Measurements from ENCODE around the gene FAM24A.
A peak's percentile ranks its signal among the peaks of the same experiment; 100 is the strongest.

Gene FAM24A

DNA sequence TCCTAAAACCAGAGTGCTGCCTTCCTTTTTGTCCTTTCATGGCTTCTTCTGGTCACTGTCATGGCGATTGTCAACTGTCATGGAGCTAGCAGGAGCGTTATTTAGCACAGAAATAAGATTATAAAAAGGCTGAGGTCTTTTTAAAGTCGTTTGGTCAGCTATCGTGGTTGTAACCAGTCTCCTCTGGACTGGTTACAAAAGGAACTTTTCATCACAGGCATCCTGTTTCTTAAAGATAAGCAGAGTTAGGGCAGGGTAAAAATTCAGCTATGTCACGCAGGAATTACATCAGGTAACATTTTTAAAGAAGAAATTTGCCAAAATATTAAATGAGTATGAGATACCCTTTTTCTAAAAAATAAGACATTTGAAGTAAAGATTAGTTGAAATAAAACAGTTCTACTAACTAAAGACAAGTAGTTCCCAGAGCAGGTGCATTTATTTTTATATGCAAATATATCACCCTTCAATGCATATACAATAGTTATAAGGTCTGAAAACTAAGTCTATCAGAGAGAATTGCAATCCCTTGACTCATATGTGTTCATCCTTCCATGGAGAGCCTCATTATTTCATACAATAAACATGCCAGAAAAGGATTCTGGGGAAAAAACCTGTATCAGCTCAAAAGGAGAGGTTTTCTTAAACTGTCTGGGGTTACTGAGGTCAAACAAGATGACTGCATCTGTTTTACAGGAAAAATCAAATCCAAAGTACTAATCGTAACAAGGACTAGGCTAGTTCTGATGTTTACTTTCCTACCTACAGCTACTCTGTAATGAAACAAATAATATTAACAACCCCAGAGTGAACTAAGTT lies 20.9 kb downstream of the FAM24A start:
- DNase-seq (ENCODE audit: low read depth), result no peak

DNA sequence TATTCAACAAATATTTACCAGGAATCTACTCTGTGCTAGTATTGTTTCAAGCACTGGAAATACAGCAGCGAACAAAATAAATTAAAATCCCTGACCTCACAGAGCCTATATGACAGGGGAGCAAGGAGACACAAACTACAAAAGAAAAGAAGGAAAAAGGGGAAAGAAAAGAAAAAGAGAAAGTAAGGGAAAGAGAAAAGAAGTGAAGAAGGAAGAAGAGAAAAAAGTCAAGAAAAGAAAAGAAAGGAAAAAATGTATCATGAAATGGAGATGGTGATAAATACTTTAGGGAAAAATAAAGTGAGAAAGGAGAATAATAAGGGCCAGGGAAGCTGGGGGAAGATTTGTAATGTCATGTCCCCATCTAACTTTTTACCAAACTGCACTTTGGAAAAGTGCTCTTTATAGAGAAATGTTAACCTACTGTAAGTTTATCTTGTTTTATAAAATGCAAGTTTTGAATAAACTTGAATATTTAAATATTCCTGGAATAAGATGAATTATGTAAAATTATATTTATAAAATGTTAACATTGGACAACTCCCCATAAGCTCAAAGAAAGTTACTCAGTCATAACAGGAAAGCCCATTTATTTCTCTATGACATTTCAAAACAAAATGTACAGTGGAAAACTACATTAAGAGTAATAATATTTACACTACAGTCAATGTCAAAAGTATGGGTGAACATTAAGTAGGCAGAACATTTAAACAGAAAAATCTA lies 28.9 kb downstream of the FAM24A start:
- DNase-seq (ENCODE audit: low read depth), result no peak

DNA sequence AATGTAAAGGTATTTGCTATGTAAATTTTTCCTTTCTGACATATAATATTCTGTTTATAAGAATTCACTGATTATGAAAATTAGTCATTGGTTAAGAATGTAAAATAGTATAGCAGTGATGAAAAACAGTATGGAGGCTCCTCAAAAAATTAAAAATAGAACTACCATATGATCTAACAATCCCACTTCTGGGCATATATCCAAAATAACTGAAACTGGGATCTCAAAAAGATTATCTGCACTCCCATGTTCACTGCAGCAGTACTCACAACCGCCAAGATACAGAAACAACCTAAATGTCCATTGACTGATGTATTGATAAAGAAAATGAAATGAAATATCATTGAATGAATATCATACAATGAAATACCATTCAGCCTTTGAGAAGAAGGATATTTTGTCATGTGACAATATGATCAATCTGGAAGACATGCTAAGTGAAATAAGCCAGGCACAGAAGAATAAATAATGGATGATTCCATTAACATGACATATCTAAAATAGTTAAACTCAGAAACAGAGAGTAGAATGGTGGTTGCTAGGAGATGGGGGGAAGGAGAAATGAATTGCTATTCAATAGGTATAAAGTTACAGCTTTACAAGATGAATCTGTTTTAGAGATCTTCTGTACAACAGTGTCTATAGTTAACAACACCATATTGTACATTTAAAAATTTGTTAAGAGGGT lies 29.6 kb downstream of the FAM24A start:
- DNase-seq (ENCODE audit: low read depth), result no peak

DNA sequence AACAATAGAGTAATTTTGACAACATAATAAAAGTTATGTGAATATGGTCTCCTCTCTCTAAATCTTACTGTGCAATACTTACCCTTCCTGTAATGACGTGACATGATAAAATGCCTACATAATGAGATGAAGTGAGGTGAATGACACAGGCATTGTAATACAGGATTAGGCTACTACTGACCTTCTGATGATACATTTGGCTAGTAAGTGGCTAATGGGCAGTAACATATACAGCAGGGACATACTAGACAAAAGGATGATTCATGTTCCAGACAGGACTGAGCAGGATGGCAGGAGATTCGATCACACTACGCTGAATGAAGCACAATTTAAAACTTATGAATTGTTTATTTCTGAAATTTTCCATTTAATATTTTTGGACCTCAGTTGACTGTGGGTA lies 38.9 kb downstream of the FAM24A start:
- no peak for DNase-seq (ENCODE audit: low read depth)

DNA sequence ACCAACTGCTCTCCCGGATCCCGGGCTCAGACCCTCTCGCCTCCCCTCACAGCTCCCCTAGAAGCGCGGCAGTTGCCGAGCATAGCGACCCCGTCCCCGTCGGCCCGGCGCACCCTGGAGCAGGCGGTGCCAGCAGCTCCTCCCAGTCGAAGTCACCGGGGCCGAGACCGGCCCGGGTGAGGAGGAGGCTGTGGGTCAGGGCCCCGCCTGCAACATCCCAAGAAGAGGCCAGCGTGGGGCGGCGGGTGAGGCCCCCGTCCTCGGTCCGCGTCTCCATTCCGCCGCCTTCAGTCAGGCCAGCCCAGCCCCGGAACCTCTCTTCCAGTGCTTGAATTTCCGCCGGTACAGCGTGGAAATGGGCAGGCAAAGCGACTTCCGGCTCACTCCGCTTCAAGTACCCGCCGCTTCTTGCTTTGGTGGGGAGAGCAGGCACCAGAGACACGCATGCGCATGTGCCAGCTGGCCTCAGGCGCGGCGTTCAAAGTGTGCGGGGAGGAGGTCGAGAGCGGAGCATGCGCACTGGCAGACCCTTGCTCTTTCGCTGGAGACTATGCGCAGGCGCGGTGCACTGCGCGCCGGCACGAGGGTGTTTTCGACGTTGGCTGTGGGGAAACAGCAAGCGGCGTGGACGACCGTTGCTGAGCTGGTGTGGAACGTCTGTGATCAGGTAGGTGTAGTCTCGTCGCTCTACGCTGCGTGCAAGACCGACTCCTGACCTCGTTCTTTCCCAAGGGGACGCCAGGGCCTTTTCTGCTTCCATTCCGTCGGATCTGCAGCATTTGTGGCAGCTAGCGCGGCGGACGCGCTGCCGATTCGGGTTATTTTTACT lies 43.7 kb downstream of the FAM24A start, which contains the start of gene C10orf88:
Gene C10orf88 (minus strand): TSS at position 326 of the 829 bp plus-strand sequence. CDS start 49 bp downstream, at position 277.
- DNase-seq (ENCODE audit: low read depth), result peak; percentile 96

DNA sequence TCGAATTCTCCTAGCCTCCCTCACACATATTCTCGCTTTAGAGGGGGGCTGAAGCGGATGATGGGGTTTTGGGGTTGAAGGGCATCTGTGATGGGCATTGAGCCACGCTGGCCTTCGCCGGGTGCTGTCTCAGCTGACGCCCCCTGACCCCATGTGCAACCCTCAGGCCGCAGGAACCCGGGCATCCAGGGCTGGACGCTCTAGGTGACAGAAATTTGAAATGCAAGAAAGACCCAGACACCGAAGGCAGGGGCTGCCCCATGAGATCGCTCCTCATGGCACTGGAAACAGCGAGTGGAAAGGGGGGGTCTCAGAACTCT lies 44.3 kb downstream of the FAM24A start:
- no peak for DNase-seq (ENCODE audit: low read depth)

DNA sequence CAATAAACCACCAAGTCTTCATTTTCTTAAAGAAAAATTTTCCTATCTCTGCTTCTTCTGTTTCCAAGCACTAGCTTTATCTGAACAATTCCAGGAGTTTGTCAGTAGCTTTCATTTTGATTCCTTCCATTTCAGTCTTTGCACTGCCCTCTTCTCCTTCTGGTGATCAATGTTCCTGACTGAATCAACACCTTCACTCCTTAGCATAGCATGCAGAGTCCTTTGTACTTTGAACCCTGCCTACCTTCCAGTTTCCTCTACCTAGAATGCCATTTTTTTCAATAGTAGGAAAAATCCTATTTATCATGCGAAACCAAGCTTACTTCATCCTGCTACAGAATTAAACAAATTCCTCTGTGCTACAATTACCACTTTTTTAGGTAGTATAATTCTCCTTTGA lies 45.5 kb downstream of the FAM24A start:
- no peak for DNase-seq (ENCODE audit: low read depth)

- DNase-seq (ENCODE audit: low read depth), result no peak
These were observed 47.1 kb downstream of the FAM24A start for GRCh38 chr10:122957474-122957873.

DNA sequence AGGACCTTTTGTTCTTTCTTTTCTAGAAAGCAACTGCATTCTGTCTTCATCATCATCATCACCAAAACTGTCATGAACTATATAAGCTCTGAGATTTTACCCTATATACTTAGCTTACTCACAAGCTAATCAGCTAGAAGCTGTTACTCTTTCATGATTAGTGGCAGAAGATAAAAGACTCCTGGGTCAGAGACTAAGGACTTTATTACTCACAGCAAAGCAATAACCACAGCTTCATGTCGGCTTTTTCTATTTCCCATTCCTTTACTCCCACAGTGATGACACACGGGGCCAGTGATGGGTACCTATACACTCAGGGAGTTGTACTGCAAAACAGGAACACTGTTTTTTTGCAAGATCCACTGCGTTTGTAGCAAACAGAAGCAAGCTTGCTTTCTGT lies 52.0 kb downstream of the FAM24A start:
- DNase-seq (ENCODE audit: low read depth), result no peak
